ENCODE measurements around the gene PAN3. TPM values are rescaled to one million over a fixed set of nuclear protein-coding genes. Genes with fewer than 3 reads are reported as not detected.

The PAN3 gene
- total RNA-seq, 1 donor from 2014 or later: 28.3 TPM

- Mint-ChIP-seq H3K27me3 (ENCODE audit: low read depth, unreplicated experiment) (peaks cover 9% of the 10 kb centered on the region), H3K4me1 (ENCODE audit: low read depth, unreplicated experiment) (peaks cover 5% of the 10 kb centered on the region), H3K36me3 (ENCODE audit: low read depth, unreplicated experiment) (no peaks in the 10 kb centered on the region), H3K4me3 (ENCODE audit: unreplicated experiment) (no peak overlapping the region), H3K27ac (ENCODE audit: unreplicated experiment) (no peak overlapping the region), H3K9me3 (ENCODE audit: unreplicated experiment) (no peaks in the 10 kb centered on the region)
- no peaks in the 10 kb centered on the region for H4K20me1 ChIP-seq (ENCODE audit: insufficient read depth, low read length)
- H2AFZ ChIP-seq (ENCODE audit: low read depth, low read length): no peak overlapping the region
- FAIRE-seq: no peak
- H3K27ac ChIP-seq (ENCODE audit: low read depth, low read length): no peak overlapping the region
- no peaks in the 10 kb centered on the region for H3K4me1 ChIP-seq (ENCODE audit: insufficient read depth, low read length)
- no peak overlapping the region for H3K9ac ChIP-seq (ENCODE audit: low read length)
- no peaks in the 10 kb centered on the region for H3K36me3 ChIP-seq (ENCODE audit: insufficient read depth, low read length)
- peaks cover 10% of the 10 kb centered on the region for H3K27me3 ChIP-seq (ENCODE audit: insufficient read depth, low read length)
- no peak overlapping the region for H3K4me3 ChIP-seq (ENCODE audit: insufficient read depth, low read depth, low read length)
- no peak for DNase-seq (ENCODE audit: low read depth)
- H3K79me2 ChIP-seq (ENCODE audit: insufficient read depth, low read length): no peaks in the 10 kb centered on the region
- H3K4me2 ChIP-seq (ENCODE audit: low read length): no peak overlapping the region
- H3K9me3 ChIP-seq (ENCODE audit: insufficient read depth, low read depth, low read length): no peaks in the 10 kb centered on the region
- TF ChIP-seq CTCF (IDR thresholded peaks at IDR 0.05; ENCODE audit: insufficient read depth, low read depth, low read length) (no peak), EZH2 (IDR thresholded peaks at IDR 0.05; ENCODE audit: insufficient read depth, low read length) (no peak)
These were observed 31.4 kb upstream of the PAN3 start for GRCh38 chr13:28106976-28107375.

GRCh38 chr13:28110414-28110813 is 27.9 kb upstream of the PAN3 start:
- peaks cover 3% of the 10 kb centered on the region for H3K27me3 Mint-ChIP-seq (ENCODE audit: low read depth, unreplicated experiment)
- H2AFZ ChIP-seq (ENCODE audit: low read depth, low read length): no peak overlapping the region
- DNase-seq (ENCODE audit: low read depth): no peak

More at GRCh38 chr13:28110414-28110813, 27.9 kb upstream of the PAN3 start:
- Mint-ChIP-seq H3K4me3 (ENCODE audit: unreplicated experiment) (no peak overlapping the region), H3K9me3 (ENCODE audit: unreplicated experiment) (no peaks in the 10 kb centered on the region), H3K36me3 (ENCODE audit: low read depth, unreplicated experiment) (no peaks in the 10 kb centered on the region), H3K4me1 (ENCODE audit: low read depth, unreplicated experiment) (peaks cover 5% of the 10 kb centered on the region), H3K27ac (ENCODE audit: unreplicated experiment) (no peak overlapping the region)
- no peak overlapping the region for H3K4me2 ChIP-seq (ENCODE audit: low read length)
- H3K4me1 ChIP-seq (ENCODE audit: insufficient read depth, low read length): no peaks in the 10 kb centered on the region
- H3K36me3 ChIP-seq (ENCODE audit: insufficient read depth, low read length): no peaks in the 10 kb centered on the region
- H3K9me3 ChIP-seq (ENCODE audit: insufficient read depth, low read depth, low read length): no peaks in the 10 kb centered on the region
- no peak for TF ChIP-seq EZH2 (IDR thresholded peaks at IDR 0.05; ENCODE audit: insufficient read depth, low read length)
- no peak for TF ChIP-seq CTCF (IDR thresholded peaks at IDR 0.05; ENCODE audit: insufficient read depth, low read depth, low read length)
- no peak for FAIRE-seq
- H3K27me3 ChIP-seq (ENCODE audit: insufficient read depth, low read length): peaks cover 10% of the 10 kb centered on the region
- H4K20me1 ChIP-seq (ENCODE audit: insufficient read depth, low read length): no peaks in the 10 kb centered on the region
- no peaks in the 10 kb centered on the region for H3K79me2 ChIP-seq (ENCODE audit: insufficient read depth, low read length)
- H3K4me3 ChIP-seq (ENCODE audit: insufficient read depth, low read depth, low read length): no peak overlapping the region
- no peak overlapping the region for H3K27ac ChIP-seq (ENCODE audit: low read depth, low read length)
- no peak overlapping the region for H3K9ac ChIP-seq (ENCODE audit: low read length)

Measured in astrocyte (in vitro differentiated cells and primary cell).